Bronchial epithelial cell (primary cell): ENCODE measurements around the gene ITM2B. TPM values are rescaled to one million over a fixed set of nuclear protein-coding genes. Genes with fewer than 3 reads are reported as not detected.

Experiments used
- DNase-seq: peaks from one replicate; pipeline ENCODE4 v3.0.0-alpha.2; 2010; ENCODE audit warnings: low read depth
- FAIRE-seq: peaks from 2 replicates; lab custom pipeline; 2011; peaks lifted over from hg19 to GRCh38; lab: Jason Lieb, UNC
- H3K27me3 ChIP-seq: 2 replicates; pipeline ENCODE4 v1.5.1; 2011; ENCODE audit warnings: low read length; ENCODE audit not compliant: control insufficient read depth, insufficient read depth
- H3K36me3 ChIP-seq: 2 replicates; pipeline ENCODE4 v1.5.1; 2011; ENCODE audit warnings: low read length; ENCODE audit not compliant: control insufficient read depth, insufficient read depth
- H3K4me3 ChIP-seq: 2 replicates; pipeline ENCODE4 v1.5.1; 2011; ENCODE audit warnings: mild to moderate bottlenecking, low read depth, low read length, control low read depth
- CTCF ChIP-seq: IDR thresholded peaks from 2 replicates; pipeline ENCODE4 v1.5.1; 2011; ENCODE audit warnings: mild to moderate bottlenecking, moderate library complexity, low read length, control low read depth, inconsistent platforms; ENCODE audit not compliant: insufficient read depth, severe bottlenecking
- total RNA-seq: library from RNA; depleted of rRNA; stranded (reverse); fragments of >200 nt; gene quantifications from 2 replicates; pipeline ENCODE4 v1.2.1, GENCODE V29; 2014

The ITM2B gene
- total RNA-seq, 1 donor from 2014 or later = 57.4 TPM

DNA sequence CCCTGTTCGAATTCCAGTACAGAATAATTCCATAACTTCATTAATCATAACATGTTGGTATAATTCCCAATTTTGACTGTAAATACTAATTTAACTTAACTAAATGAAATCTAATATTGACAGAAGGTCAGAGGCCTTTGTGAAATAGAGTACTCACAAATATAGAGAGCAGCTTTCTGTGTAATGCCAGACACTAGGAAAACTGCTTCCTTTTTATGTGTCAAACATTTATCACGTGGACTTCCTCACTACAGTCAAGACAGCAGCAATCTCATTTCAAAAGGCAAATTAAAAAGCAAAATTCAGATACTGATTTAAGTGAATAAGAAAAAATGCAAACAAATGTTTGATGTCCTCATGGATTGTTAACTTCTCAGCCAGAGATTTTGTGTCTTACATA is 13.1 kb downstream of the ITM2B start:
- no peaks in the 10 kb centered on the region for H3K27me3 ChIP-seq
- H3K4me3 ChIP-seq = no peak overlapping the region
- FAIRE-seq (no peak), DNase-seq (no peak)
- no peaks in the 10 kb centered on the region for H3K36me3 ChIP-seq
- no peak for TF ChIP-seq CTCF

GRCh38 chr13:48249018-48249417 is 16.0 kb downstream of the ITM2B start:
- H3K27me3 ChIP-seq = no peaks in the 10 kb centered on the region
- peaks cover 4% of the 10 kb centered on the region for H3K36me3 ChIP-seq
- TF ChIP-seq CTCF = no peak
- no peak overlapping the region for H3K4me3 ChIP-seq
- no peak for FAIRE-seq
- DNase-seq = no peak

- no peak for TF ChIP-seq CTCF
- peaks cover 8% of the 10 kb centered on the region for H3K36me3 ChIP-seq
- H3K4me3 ChIP-seq = no peak overlapping the region
- no peak for FAIRE-seq
- no peaks in the 10 kb centered on the region for H3K27me3 ChIP-seq
- DNase-seq = no peak
Measured at GRCh38 chr13:48251611-48252081, 18.6 kb downstream of the ITM2B start.

DNA sequence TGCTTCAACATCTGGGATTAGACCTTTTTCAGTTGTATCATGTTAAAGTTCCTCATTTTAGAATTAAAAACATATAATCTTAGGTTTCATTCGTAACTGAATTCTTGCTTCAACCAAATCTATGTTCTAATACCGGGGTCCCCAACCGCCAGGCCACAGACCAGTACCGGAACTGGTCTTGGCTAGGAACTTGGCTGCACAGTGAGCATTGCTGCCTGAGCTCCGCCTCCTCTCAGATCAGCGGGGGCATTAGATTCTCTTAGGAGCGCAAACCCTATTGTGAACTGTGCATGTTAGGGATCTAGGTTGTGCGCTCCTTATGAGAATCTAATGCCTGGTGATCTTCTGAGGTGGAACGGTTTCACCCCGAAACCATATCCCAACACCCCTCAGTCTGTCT is 19.2 kb downstream of the ITM2B start:
- no peak overlapping the region for H3K4me3 ChIP-seq
- TF ChIP-seq CTCF = no peak
- DNase-seq = no peak
- no peaks in the 10 kb centered on the region for H3K27me3 ChIP-seq
- no peak for FAIRE-seq
- peaks cover 8% of the 10 kb centered on the region for H3K36me3 ChIP-seq

- DNase-seq (no peak), FAIRE-seq (no peak)
- no peak overlapping the region for H3K4me3 ChIP-seq
- no peak for TF ChIP-seq CTCF
- no peaks in the 10 kb centered on the region for H3K27me3 ChIP-seq
- H3K36me3 ChIP-seq = peaks cover 10% of the 10 kb centered on the region
Measured at GRCh38 chr13:48253849-48254248, 20.8 kb downstream of the ITM2B start.

- no peak overlapping the region for H3K4me3 ChIP-seq
- FAIRE-seq (no peak), DNase-seq (no peak)
- peaks cover 10% of the 10 kb centered on the region for H3K36me3 ChIP-seq
- no peaks in the 10 kb centered on the region for H3K27me3 ChIP-seq
- no peak for TF ChIP-seq CTCF
Measured at GRCh38 chr13:48255090-48255489, 22.1 kb downstream of the ITM2B start.
